Activated CD8-positive, alpha-beta T cell treated with anti-CD3 and anti-CD28 coated beads, Interleukin-2, amount 10 ng/mL, durations not matched to agents 7 days and 5 days (primary cell): ENCODE data around the gene DDC. TPM values are rescaled to one million over a fixed set of nuclear protein-coding genes. Genes with fewer than 3 reads are reported as not detected.
"Not testable (repeated sequence)": the region's sequence is repeated elsewhere in the genome, so short reads cannot be mapped to it uniquely, and the experiment has no call there.

Source experiments
- ATAC-seq: fragments of 150-1000 bp; cut with Tn5 transposase; one replicate; pipeline ENCODE4 v1.10.0; 2021; ENCODE audit warnings: moderate library complexity
- CTCF ChIA-PET: fragments of 350-600 bp; sonication (Branson Sonifier 250); formaldehyde crosslinking; loops from one replicate; lab custom pipeline; 2021; ENCODE audit warnings: antibody characterized with exemption; lab: Charles Lee
- POLR2A ChIA-PET: fragments of 350-600 bp; sonication (Branson Sonifier 250); formaldehyde crosslinking; loops from one replicate; lab custom pipeline; 2021; ENCODE audit warnings: antibody characterized with exemption; lab: Charles Lee
- DNase-seq: peaks from one replicate; pipeline ENCODE4 v3.0.0-alpha.2; 2020
- H3K27ac Mint-ChIP-seq: one replicate; pipeline ENCODE4 v1.8.0; 2021; ENCODE audit warnings: mild to moderate bottlenecking, mixed read lengths
- H3K27me3 Mint-ChIP-seq: one replicate; pipeline ENCODE4 v1.8.0; 2021; ENCODE audit warnings: low read depth, mixed read lengths
- H3K36me3 Mint-ChIP-seq: one replicate; pipeline ENCODE4 v1.8.0; 2021; ENCODE audit warnings: low read depth, mixed read lengths
- H3K4me1 Mint-ChIP-seq: one replicate; pipeline ENCODE4 v1.8.0; 2021; ENCODE audit warnings: low read depth, mixed read lengths
- H3K4me3 Mint-ChIP-seq: one replicate; pipeline ENCODE4 v1.8.0; 2021; ENCODE audit warnings: mild to moderate bottlenecking, mixed read lengths
- H3K9me3 Mint-ChIP-seq: one replicate; pipeline ENCODE4 v1.8.0; 2022; ENCODE audit warnings: mixed read lengths; ENCODE audit not compliant: insufficient read depth
- total RNA-seq, 2 experiments: library from RNA; stranded (reverse); gene quantifications; one replicate each; pipeline ENCODE4 v1.2.3, GENCODE V29; 2021

The DDC gene
- total RNA-seq, 2 experiments from 2014 or later: not detected

- no peaks in the 10 kb centered on the region for H3K36me3 Mint-ChIP-seq
- POLR2A ChIA-PET: no interaction called here
- CTCF ChIA-PET: no interaction called here
- DNase-seq (no peak), ATAC-seq (no peak)
- no peak overlapping the region for H3K4me3 Mint-ChIP-seq
- H3K4me1 Mint-ChIP-seq: no peaks in the 10 kb centered on the region
- no peaks in the 10 kb centered on the region for H3K9me3 Mint-ChIP-seq
- no peak overlapping the region for H3K27ac Mint-ChIP-seq
- no peaks in the 10 kb centered on the region for H3K27me3 Mint-ChIP-seq
These were observed 33.7 kb downstream of the DDC start for GRCh38 chr7:50531401-50531911.

GRCh38 chr7:50530766-50531165 is 34.4 kb downstream of the DDC start:
- Mint-ChIP-seq H3K4me1 (no peaks in the 10 kb centered on the region), H3K9me3 (no peaks in the 10 kb centered on the region), H3K27ac (no peak overlapping the region), H3K4me3 (no peak overlapping the region), H3K27me3 (no peaks in the 10 kb centered on the region), H3K36me3 (no peaks in the 10 kb centered on the region)
- DNase-seq (no peak), ATAC-seq (no peak)
- ChIA-PET CTCF (no interaction called here), POLR2A (no interaction called here)

DNA sequence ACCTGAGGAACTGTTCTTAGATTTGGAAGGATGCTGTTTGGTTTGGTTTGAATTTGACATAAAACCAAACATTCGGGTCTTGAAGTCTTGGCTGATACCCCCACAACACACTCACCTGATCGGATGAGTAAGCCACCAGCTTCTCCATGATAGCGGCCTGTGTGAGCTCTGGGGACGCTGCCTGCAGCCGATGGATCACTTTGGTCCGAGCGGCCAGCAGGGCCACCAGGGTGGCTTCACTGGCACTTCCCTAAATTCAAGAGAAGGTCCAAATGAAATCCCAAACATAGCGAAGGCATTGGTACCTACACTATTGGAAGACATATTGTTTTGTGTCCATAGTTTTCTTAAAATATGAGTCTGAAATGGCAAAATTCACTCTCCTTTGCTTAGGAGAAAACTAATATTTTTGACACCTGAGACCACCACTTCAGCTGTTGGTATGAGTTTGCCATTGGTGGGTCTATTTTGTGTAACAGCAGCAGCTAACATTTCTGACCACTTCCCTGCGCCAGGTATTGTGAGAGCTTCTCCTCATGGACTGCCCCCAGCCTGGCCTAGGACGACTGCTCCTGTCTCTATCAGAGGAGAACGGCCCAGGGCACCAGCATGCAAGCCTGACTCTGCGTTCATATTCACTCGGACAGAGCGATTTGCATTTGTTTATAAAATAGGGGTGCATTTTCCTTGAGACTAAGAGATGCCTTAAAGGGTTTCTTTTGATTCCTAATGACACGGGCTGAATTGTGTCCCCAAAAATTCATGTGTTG is 35.9 kb downstream of the DDC start:
- no peak for ATAC-seq
- no peaks in the 10 kb centered on the region for H3K27me3 Mint-ChIP-seq
- POLR2A ChIA-PET: no interaction called here

DNA sequence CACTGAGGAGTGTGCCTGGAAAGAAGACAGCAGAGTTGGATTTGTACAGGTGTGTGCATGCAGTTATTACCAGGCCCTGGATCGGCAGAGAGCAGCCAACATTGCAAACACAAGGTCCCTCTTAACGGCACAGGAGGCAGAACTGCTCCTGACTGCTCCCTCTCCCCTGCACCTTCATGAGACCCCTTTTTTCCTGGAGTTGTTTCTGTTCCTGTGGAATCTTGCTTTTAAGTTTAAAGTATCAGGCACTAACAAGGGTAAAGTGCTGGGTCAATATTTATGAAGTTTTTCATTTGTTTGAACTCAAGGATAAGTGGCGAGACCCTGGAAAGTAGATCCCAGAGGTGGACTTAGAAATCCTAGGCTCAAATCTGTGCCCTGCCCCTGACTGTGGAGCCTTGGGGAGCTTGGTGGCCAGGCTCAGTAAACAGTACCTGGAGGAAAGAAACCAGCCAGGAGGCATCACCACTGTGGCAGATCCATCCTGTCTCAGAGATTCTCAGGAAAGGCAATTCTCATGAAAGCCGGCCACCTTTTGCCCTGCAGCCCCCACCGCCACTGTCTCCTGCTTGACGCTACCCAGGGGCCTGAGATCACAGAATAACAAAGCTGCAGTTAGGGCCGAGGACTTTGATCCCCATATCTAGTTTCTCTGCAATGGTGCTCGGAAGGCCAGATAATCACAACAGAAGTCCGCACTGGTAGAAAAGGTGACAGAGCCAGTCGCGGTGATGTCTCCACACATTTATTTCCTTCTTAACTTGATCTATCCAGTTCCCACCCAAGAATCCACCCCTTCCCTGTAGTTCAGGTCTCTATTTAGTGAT is 36.7 kb downstream of the DDC start:
- Mint-ChIP-seq H3K4me1 (no peaks in the 10 kb centered on the region), H3K27ac (no peak overlapping the region), H3K9me3 (no peaks in the 10 kb centered on the region), H3K36me3 (no peaks in the 10 kb centered on the region), H3K4me3 (no peak overlapping the region), H3K27me3 (peaks cover 2% of the 10 kb centered on the region)
- ChIA-PET CTCF (no interaction called here), POLR2A (no interaction called here)
- DNase-seq: no peak
- ATAC-seq: no peak

More for the DNA sequence above, 35.9 kb downstream of the DDC start:
- Mint-ChIP-seq H3K36me3 (no peaks in the 10 kb centered on the region), H3K4me1 (no peaks in the 10 kb centered on the region), H3K9me3 (no peaks in the 10 kb centered on the region), H3K27ac (no peak overlapping the region), H3K4me3 (no peak overlapping the region)
- CTCF ChIA-PET: no interaction called here
- DNase-seq: no peak

GRCh38 chr7:50519350-50519749 is 45.9 kb downstream of the DDC start:
- H3K4me3 Mint-ChIP-seq, H3K4me1 Mint-ChIP-seq, DNase-seq, H3K27ac Mint-ChIP-seq, ATAC-seq, POLR2A ChIA-PET, CTCF ChIA-PET, H3K36me3 Mint-ChIP-seq, H3K9me3 Mint-ChIP-seq: not testable (repeated sequence)
- H3K27me3 Mint-ChIP-seq: peaks cover 38% of the 10 kb centered on the region

DNA sequence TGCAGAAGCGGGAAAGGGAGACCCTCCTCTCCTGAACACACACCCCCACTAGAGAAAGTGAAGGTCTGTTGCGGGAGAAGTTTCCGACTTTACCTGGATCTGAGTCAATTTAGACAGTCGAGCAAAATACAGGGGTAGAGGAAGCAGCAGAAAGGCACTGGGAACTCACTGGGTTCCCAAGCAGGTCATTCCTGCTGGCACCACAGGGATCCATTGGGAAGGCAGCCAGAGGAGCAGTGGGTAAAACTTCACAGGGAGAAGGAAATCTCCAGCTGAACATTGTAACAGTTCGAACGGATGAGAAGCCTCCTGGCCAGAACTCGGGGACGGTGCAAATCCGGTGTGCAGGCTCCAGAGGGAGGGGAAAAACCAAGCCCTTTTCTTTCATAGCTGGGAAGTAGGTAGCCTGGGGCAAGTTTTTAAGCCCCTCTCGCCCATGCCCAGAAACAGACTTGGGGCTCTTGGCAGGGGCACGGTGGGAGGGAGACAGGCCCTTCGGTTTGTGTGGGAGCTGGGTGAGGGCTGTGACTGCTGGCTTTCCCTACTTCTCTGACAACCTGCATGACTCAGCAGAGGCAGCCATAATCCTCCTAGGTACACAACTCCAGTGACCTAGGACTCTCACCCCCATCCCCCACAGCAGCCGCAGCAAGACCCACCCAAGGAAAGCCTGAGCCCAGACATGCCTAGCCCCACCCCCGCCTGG is 51.9 kb downstream of the DDC start:
- Mint-ChIP-seq H3K9me3 (peaks cover 5% of the 10 kb centered on the region), H3K36me3 (no peaks in the 10 kb centered on the region), H3K4me1 (peaks cover 5% of the 10 kb centered on the region), H3K4me3 (no peak overlapping the region), H3K27me3 (peaks cover 17% of the 10 kb centered on the region), H3K27ac (no peak overlapping the region)
- ATAC-seq (no peak), DNase-seq (no peak)
- CTCF ChIA-PET: no interaction called here
- POLR2A ChIA-PET: no interaction called here

- peaks cover 15% of the 10 kb centered on the region for H3K27me3 Mint-ChIP-seq
- H3K4me3 Mint-ChIP-seq: no peak overlapping the region
- peaks cover 5% of the 10 kb centered on the region for H3K4me1 Mint-ChIP-seq
- ChIA-PET CTCF (no interaction called here), POLR2A (no interaction called here)
- DNase-seq: no peak
- peaks cover 2% of the 10 kb centered on the region for H3K9me3 Mint-ChIP-seq
- no peaks in the 10 kb centered on the region for H3K36me3 Mint-ChIP-seq
- no peak for ATAC-seq
- no peak overlapping the region for H3K27ac Mint-ChIP-seq
These were observed 52.8 kb downstream of the DDC start for GRCh38 chr7:50512384-50512783.

DNA sequence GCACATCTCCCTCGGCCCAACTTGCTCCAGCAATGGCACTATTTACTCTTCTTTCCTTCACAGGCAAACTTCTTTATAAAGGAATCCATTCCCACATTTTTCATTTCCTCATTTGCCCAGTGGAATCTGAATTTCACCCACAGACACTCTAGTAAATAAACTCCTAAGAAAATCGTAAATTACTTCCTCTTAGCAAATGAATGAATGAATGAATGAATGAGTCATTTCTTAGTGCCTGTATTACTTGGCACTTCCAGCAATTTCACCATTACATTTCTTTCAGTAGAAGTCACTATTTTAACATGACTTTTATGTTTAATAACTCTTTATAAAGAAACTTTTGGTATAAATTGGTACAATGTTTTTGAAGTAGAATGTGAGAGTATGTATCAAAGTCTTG is 55.7 kb downstream of the DDC start:
- Mint-ChIP-seq H3K4me3 (no peak overlapping the region), H3K36me3 (no peaks in the 10 kb centered on the region), H3K27ac (no peak overlapping the region), H3K4me1 (no peaks in the 10 kb centered on the region), H3K9me3 (no peaks in the 10 kb centered on the region), H3K27me3 (peaks cover 8% of the 10 kb centered on the region)
- DNase-seq (no peak), ATAC-seq (no peak)
- ChIA-PET POLR2A (no interaction called here), CTCF (no interaction called here)

- Mint-ChIP-seq H3K4me3 (no peak overlapping the region), H3K27me3 (peaks cover 5% of the 10 kb centered on the region), H3K36me3 (no peaks in the 10 kb centered on the region), H3K4me1 (no peaks in the 10 kb centered on the region), H3K27ac (no peak overlapping the region), H3K9me3 (no peaks in the 10 kb centered on the region)
- ChIA-PET POLR2A (interaction anchor here (1.0 kb wide), 1 partner anchor 12 kb away, joined by 3 read pairs; no protein-coding TSS in a partner anchor), CTCF (no interaction called here)
- ATAC-seq (no peak), DNase-seq (no peak)
These were observed 56.7 kb downstream of the DDC start for GRCh38 chr7:50508471-50508943.

- CTCF ChIA-PET: no interaction called here
- H3K4me1 Mint-ChIP-seq: no peaks in the 10 kb centered on the region
These were observed 57.2 kb downstream of the DDC start for GRCh38 chr7:50507898-50508470.

DNA sequence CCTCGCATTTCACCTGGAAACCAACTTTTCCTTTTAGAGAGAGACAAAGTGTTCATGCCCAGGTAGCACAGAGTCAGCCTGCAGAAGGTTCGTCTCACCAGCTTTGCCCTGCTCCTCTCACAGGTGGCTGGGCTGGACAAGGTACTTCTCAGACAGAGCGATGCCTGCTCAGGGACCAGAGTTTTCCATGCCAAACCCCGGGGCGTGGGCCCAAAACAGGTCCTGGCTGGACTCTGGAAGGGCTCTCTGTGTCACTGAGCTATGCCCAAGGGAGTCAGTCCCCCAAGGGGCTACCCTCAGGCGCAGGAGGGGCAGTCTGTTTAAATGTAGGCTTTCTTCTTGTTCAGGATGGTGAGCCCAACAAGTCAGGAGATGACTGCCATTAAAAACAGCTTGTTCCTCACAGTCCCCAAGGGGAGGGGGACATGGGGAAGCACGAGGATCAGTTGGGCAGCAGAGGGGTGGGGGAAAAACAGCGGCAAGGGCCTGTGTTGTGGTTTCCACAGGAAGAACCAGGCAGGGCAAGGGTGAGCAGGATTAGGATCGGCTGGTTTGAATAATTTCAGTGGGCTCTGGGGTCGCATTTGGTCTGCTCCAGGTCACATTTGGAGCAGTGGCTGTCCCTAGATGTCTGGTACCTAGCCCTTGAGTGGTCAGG is 59.5 kb downstream of the DDC start:
- no peak for DNase-seq
- no peak for ATAC-seq
- no peaks in the 10 kb centered on the region for H3K9me3 Mint-ChIP-seq
- ChIA-PET CTCF (no interaction called here), POLR2A (no interaction called here)
- no peaks in the 10 kb centered on the region for H3K4me1 Mint-ChIP-seq
- H3K27me3 Mint-ChIP-seq: peaks cover 3% of the 10 kb centered on the region
- no peak overlapping the region for H3K27ac Mint-ChIP-seq
- H3K4me3 Mint-ChIP-seq: no peak overlapping the region
- H3K36me3 Mint-ChIP-seq: no peaks in the 10 kb centered on the region

More at GRCh38 chr7:50507898-50508470, 57.2 kb downstream of the DDC start:
- ATAC-seq: no peak
- no peak overlapping the region for H3K4me3 Mint-ChIP-seq
- no peaks in the 10 kb centered on the region for H3K9me3 Mint-ChIP-seq
- no peaks in the 10 kb centered on the region for H3K36me3 Mint-ChIP-seq
- H3K27ac Mint-ChIP-seq: no peak overlapping the region
- no peak for DNase-seq
- POLR2A ChIA-PET: interaction anchor here (1.0 kb wide), 1 partner anchor 12 kb away, joined by 3 read pairs; no protein-coding TSS in a partner anchor
- peaks cover 5% of the 10 kb centered on the region for H3K27me3 Mint-ChIP-seq
